Glomerular endothelial cell (primary cell): ENCODE measurements around the gene GPA33. TPM values are rescaled to one million over a fixed set of nuclear protein-coding genes. Genes with fewer than 3 reads are reported as not detected.

Source experiments
- DNase-seq: peaks from one replicate; pipeline ENCODE4 v3.0.0-alpha.2; 2011; ENCODE audit warnings: low read depth, low spot score; ENCODE audit errors: extremely low read depth
- total RNA-seq: library from RNA; depleted of rRNA; stranded (reverse); fragments of >200 nt; gene quantifications from 2 replicates; pipeline ENCODE4 v1.2.3, GENCODE V29; 2015

The GPA33 gene
- total RNA-seq, 1 donor from 2014 or later = not detected

DNA sequence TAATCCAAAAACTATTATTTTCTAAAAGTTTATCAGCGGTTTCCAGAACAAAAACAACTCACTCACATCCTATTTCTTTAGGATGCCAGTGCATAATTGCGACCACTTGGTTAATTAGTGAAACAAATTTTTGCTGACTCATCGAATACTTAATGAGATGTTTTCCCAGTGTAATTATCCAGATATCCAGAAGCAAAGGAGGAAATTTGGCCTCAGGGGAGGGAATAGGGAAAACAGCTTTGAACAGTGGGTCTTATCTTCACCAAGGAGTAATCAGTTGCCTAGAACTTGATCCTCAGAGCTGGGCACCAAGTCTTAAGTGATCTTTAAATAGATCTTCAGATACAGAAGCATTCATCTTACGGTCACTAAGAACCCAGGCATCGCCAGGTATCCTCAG is 28.0 kb upstream of the GPA33 start:
- DNase-seq = no peak

DNA sequence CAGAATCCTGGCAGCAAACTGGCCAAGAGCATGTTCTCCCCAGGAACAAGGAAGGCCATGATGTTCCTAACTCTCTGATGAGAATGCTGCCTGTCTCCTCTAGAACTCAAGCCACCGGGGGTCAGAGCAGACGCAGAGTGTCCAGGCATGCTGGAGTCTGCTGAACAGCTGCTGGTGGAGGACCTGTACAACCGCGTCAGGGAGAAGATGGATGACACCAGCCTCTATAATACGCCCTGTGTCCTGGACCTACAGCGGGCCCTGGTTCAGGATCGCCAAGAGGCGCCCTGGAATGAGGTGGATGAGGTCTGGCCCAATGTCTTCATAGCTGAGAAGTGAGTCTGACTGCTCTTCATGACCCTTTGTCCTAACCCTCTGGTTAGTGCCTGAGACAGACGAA is 27.0 kb upstream of the GPA33 start:
- no peak for DNase-seq

- no peak for DNase-seq
Measured at GRCh38 chr1:167116174-167116573, 26.0 kb upstream of the GPA33 start.

- DNase-seq = no peak
Measured at GRCh38 chr1:167115655-167116054, 25.5 kb upstream of the GPA33 start.

DNA sequence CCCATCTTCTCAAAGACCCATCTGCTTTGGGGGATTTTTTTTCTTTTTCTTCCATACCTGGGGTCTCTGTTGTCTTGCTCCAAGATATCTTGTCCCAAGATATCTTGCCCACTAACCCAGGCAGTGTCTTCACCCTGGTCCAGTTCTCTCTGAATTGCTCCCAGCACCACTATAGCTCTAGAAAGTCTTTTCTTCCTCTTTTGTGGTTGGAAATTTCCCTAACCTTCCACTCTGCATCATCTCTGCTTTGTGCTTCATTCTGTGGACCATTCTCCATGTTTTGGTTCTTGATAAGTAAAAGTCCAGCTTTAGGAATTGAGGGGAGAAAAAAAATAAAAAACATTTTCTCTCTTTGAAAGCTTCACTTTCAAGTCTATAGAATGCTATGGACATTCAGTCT is 24.5 kb upstream of the GPA33 start:
- no peak for DNase-seq

DNA sequence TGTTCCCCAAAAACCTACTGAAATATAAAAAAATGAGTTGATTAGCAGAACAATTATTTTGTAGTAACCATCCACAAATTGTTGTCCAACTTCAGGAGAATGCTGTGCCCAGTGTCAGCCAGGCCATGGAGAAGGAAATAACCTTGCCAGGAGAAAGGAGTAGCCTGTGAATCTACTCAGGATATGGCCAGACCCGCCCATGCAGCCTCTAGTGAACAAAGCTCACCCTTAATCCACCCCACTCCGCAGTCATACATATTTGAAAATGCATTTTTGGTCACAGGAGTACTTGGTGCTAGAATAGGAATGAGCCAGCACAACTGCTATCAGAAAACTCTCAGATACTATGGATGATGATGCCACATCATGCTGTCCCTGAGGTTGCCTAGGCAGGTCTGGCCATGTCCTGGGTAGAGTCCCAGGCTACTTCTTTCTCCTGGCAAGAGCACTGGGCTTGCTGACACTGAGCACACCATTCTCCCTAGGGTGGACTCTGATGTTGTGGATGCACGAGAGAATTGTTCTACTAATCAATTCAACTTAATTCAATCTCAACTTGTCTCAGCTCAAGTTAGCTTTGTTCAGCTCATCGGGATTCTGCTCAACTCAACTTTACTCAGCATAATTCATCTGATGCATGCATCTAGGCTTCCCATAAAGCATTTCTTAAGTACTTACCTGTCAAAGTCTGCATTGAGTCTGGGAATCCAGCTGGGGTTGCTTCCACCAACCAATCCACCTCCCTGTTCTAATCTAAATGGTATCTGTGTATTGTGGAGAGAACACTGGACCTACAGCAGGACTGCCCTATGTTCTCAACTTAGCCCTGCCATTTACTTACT is 21.9 kb upstream of the GPA33 start:
- DNase-seq = no peak

GRCh38 chr1:167110586-167110985 is 20.4 kb upstream of the GPA33 start:
- no peak for DNase-seq

- no peak for DNase-seq
Measured at GRCh38 chr1:167109125-167109524, 18.9 kb upstream of the GPA33 start.

- DNase-seq = no peak
Measured at GRCh38 chr1:167107456-167107855, 17.3 kb upstream of the GPA33 start.

GRCh38 chr1:167106119-167106461 is 15.9 kb upstream of the GPA33 start:
- no peak for DNase-seq

GRCh38 chr1:167105271-167106118 is 15.3 kb upstream of the GPA33 start:
- no peak for DNase-seq

GRCh38 chr1:167104256-167104633 is 14.1 kb upstream of the GPA33 start:
- DNase-seq = no peak

DNA sequence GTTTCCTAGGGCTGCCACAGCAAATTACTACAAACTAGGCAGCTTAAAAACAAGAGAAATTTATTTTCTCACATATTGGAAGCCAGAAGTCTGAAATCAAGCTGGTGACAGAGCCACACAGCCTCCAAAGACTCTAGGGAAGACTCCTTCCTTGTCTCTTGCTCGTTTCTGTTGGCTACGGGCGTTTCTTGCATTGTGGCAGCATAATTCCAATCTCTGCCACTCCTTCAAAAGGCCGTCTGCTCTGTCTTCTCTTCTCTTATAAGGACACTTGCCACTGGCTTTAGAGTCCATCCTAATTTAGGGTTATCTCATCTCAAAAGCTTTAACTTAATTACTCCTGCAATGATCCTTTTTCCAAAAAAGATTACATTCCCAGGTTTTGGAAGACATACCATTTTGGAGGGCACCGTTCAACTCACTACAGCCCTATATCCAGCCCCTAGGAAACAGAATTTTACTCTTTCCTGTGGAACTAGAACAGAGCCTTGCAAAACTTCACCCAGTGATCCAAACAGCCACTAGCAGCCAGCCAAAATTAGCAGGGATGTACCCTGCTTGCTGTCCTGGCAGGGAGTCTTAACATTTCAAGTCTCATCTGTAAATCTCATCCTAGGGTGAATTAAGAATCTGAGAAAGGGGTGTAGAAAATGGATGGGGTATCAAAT is 12.9 kb upstream of the GPA33 start:
- no peak for DNase-seq

- no peak for DNase-seq
Measured at GRCh38 chr1:167101754-167102153, 11.6 kb upstream of the GPA33 start.

- no peak for DNase-seq
Measured at GRCh38 chr1:167100730-167101129, 10.6 kb upstream of the GPA33 start.

DNA sequence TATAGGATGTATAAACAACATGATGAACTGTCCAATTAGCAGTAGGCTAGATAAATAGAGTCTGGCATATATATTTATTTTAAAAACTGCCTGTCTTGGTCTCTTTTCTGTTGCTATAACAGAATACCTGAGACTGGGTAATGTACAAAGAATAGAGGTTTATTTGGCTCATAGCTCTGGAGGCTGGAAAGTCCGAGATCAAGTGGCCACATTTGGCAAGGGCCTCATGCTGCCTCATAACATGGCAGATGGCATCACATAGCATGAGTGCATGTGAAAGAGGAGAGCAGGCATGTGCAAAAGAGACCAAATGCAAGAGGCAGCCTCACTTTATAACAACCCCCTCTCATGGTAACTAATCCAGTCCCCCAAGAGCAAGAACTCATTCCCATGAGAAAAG is 9.7 kb upstream of the GPA33 start:
- DNase-seq = no peak

GRCh38 chr1:167095368-167095767 is 5.2 kb upstream of the GPA33 start:
- no peak for DNase-seq

GRCh38 chr1:167094690-167095089 is 4.5 kb upstream of the GPA33 start:
- DNase-seq = no peak

DNA sequence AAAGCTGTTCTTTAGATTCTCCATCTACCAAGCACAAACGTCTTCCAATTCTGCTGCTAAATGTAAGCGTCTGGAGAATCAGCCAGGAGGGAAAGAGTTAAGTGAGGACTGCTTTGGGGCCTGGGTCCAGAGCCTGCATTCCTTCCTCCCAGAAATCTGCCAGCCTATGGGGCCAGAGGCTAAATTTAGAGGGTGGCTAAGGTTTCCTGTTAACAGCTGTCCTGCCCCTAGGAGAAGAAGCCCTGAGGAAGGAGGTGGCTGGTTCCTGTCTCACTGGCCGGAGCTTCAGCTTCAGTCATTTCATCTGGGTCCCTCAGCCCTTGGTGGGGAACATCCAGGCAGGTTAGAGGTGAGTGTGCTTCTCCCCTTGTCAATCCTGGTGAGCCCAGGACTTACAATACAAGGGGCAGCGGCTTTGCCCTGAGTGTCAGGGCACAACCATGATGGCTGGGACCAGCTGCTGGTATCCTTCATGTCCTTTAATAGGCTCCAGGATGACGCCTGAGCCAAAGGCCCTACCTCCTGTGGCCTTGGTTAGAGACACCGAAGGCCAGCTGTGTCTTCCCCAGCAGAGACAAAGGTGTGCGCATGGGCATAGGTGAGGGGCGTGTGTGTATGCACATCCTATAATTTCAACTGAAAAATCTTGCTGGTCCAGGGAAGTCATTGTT is 3.8 kb upstream of the GPA33 start, which contains the start of gene STYXL2:
STYXL2 (plus strand) TSS at position 230 of the 671 bp plus-strand sequence. CDS start 775 bp downstream, outside the sequence.
- no peak for DNase-seq

DNA sequence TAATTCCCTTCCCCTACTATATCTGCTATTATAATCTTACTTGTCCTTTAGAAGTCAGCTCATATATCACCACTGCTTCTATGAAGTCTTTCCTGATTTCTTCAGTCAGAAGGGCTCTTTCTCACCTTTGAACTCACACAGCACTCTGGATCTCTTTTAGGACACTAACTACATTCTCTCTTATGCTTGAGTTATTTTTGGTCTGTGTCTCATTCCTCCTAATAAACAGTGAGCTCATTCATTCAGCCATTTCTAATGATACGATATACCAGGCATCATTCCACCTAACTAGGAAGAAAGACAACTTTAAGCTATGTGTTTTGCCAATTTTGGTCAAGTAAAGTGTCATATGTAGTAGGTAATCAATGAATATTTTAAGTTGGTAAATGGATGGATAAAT is 2.5 kb upstream of the GPA33 start:
- DNase-seq = no peak

- DNase-seq = no peak
Measured at GRCh38 chr1:167089939-167090313, 251 bp downstream of the GPA33 start.
